K562 (cell line): Measurements from ENCODE around the gene GPR27. TPM values are rescaled to one million over a fixed set of nuclear protein-coding genes. Genes with fewer than 3 reads are reported as not detected.

Experiments
- ATAC-seq: fragments of 200-7000 bp; cut with Tn5 transposase; 3 replicates; pipeline ENCODE4 v1.9.1; 2020; ENCODE audit warnings: moderate library complexity
- BruUV-seq: library from RNA; stranded (reverse); fragments of 400-500 nt; replicated peaks from 2 replicates; lab custom pipeline; 2021; lab: Mats Ljungman, UMichigan
- CTCF ChIA-PET: fragments of 300-600 bp; formaldehyde crosslinking; extraction: SDS; loops from one replicate; lab custom pipeline; 2021; ENCODE audit warnings: low intra/inter-chr PET ratio; lab: Yijun Ruan, JAX
- POLR2A ChIA-PET: fragments of 300-600, 350-650 bp; sonication (Branson Sonifier 250); formaldehyde crosslinking; extraction: SDS; loops from one replicate; lab custom pipeline; 2021; ENCODE audit warnings: antibody characterized with exemption, inconsistent platforms; lab: Yijun Ruan, JAX
- DNase-seq, 4 experiments: peaks; one replicate each; pipeline versions ENCODE4 v3.0.0 to v3.0.0-alpha.2; 2011 to 2018; ENCODE audit warnings: low spot score in 3 of 4, mixed read lengths in 3 of 4; ENCODE audit errors: extremely low read depth in 1 of 4
- FAIRE-seq: peaks from 2 replicates; lab custom pipeline; 2011; peaks lifted over from hg19 to GRCh38; lab: Jason Lieb, UNC
- H2AFZ ChIP-seq: 2 replicates; pipeline ENCODE4 v1.6.0; 2011; ENCODE audit warnings: low read depth, low read length, control low read depth, inconsistent platforms
- H3K27ac ChIP-seq: fragments of 200-600 bp; 3 replicates; pipeline ENCODE4 v1.8.0; 2011; ENCODE audit warnings: low read depth, mild to moderate bottlenecking, control low read depth, inconsistent platforms, low read length, moderate library complexity, mixed read lengths; ENCODE audit errors: extremely low read depth
- H3K27me3 ChIP-seq, 2 experiments: fragments of 300-600 bp in 1 of 2; 2 replicates in 1 of 2; 3 replicates in 1 of 2; pipeline versions ENCODE4 v1.6.0 to v1.8.0; 2011; ENCODE audit warnings: inconsistent platforms in 2 of 2, low read length in 2 of 2, mild to moderate bottlenecking in 1 of 2, mixed read lengths in 1 of 2, moderate library complexity in 1 of 2; ENCODE audit not compliant: control insufficient read depth in 2 of 2, insufficient read depth in 2 of 2
- H3K36me3 ChIP-seq: fragments of 300-600 bp; 3 replicates; pipeline ENCODE4 v1.8.0; 2011; ENCODE audit warnings: mild to moderate bottlenecking, low read length, inconsistent platforms; ENCODE audit not compliant: control insufficient read depth, insufficient read depth
- H3K4me1 ChIP-seq, 2 experiments: fragments of 200-600 bp in 1 of 2; replicated peaks in 1 of 2; 2 replicates in 1 of 2; 3 replicates in 1 of 2; pipeline versions ENCODE4 v1.5.1 to v1.8.0; 2011; ENCODE audit warnings: inconsistent platforms in 2 of 2, low read length in 2 of 2, mild to moderate bottlenecking in 1 of 2, mixed read lengths in 1 of 2, moderate library complexity in 1 of 2; ENCODE audit not compliant: control insufficient read depth in 2 of 2, insufficient read depth in 2 of 2
- H3K4me2 ChIP-seq: 2 replicates; pipeline ENCODE4 v1.6.1; 2011; ENCODE audit warnings: low read length, control low read depth, inconsistent platforms, mixed read lengths; ENCODE audit not compliant: insufficient read depth
- H3K4me3 ChIP-seq: fragments of 200-600 bp; sonication (generic), shearing (Covaris generic); 2 replicates; pipeline ENCODE4 v1.5.1; 2016; ENCODE audit warnings: control low read depth, inconsistent platforms
- H3K79me2 ChIP-seq: fragments of 200-600 bp; 3 replicates; pipeline ENCODE4 v1.8.0; 2011; ENCODE audit warnings: low read length, inconsistent platforms; ENCODE audit not compliant: control insufficient read depth, insufficient read depth
- H3K9ac ChIP-seq, 2 experiments: 2 replicates each; pipeline versions ENCODE4 v1.6.0 to v1.6.1; 2011; ENCODE audit warnings: low read depth in 2 of 2, low read length in 2 of 2, control low read depth in 1 of 2, inconsistent platforms in 1 of 2, mild to moderate bottlenecking in 1 of 2, mixed read lengths in 1 of 2; ENCODE audit not compliant: insufficient read depth in 1 of 2
- H3K9me1 ChIP-seq: one replicate; pipeline ENCODE4 v1.6.0; 2011; ENCODE audit warnings: inconsistent platforms, mild to moderate bottlenecking, low read length, moderate library complexity; ENCODE audit not compliant: control insufficient read depth, insufficient read depth
- H3K9me3 ChIP-seq: replicated peaks from 2 replicates; pipeline ENCODE4 v1.5.1; 2011; ENCODE audit warnings: low read depth, low read length, inconsistent platforms; ENCODE audit not compliant: control insufficient read depth, insufficient read depth
- H4K20me1 ChIP-seq: replicated peaks from 2 replicates; pipeline ENCODE4 v1.6.1; 2011; ENCODE audit warnings: low read length, inconsistent platforms, mixed read lengths; ENCODE audit not compliant: control insufficient read depth, insufficient read depth
- HMGN3 ChIP-seq: IDR thresholded peaks from 2 replicates; pipeline ENCODE4 v1.6.1; 2011; ENCODE audit warnings: borderline replicate concordance, low read depth, mild to moderate bottlenecking, mixed read lengths, low read length; ENCODE audit not compliant: insufficient read length; ENCODE audit errors: extremely low read depth
- KDM5B ChIP-seq: fragments of 200-600 bp; sonication (generic); IDR thresholded peaks from 2 replicates; pipeline ENCODE4 v1.6.1; 2012; ENCODE audit warnings: low read depth, mild to moderate bottlenecking, moderate library complexity, low read length, control low read depth, inconsistent platforms; ENCODE audit not compliant: insufficient replicate concordance
- NR3C1 ChIP-seq: sonication (generic); formaldehyde crosslinking; IDR thresholded peaks from 2 replicates; pipeline ENCODE4 v1.8.1; 2022; ENCODE audit warnings: missing genetic modification reagents
- RBM22 ChIP-seq: fragments of 200-400 bp; formaldehyde crosslinking; IDR thresholded peaks from 2 replicates; pipeline ENCODE4 v1.6.1; 2018; ENCODE audit warnings: low read length, low read depth; ENCODE audit not compliant: poor library complexity, severe bottlenecking
- SIN3B ChIP-seq: fragments of 450-650 bp; IDR thresholded peaks from 2 replicates; pipeline ENCODE4 v1.6.1; 2017; ENCODE audit warnings: low read depth, mild to moderate bottlenecking, moderate library complexity
- SMARCB1 ChIP-seq: IDR thresholded peaks from 2 replicates; pipeline ENCODE4 v1.6.1; 2011; ENCODE audit warnings: improper control_type of control experiment, low read depth; ENCODE audit not compliant: insufficient read length
- SMC3 ChIP-seq: conservative IDR thresholded peaks from 2 replicates; pipeline ENCODE4 v1.6.1; 2011; ENCODE audit warnings: low read depth, low read length, improper control_type of control experiment; ENCODE audit not compliant: insufficient read depth
- ZC3H4 ChIP-seq: sonication (generic); formaldehyde crosslinking; IDR thresholded peaks from 2 replicates; pipeline ENCODE4 v1.9.0; 2021; ENCODE audit warnings: missing genetic modification reagents, borderline replicate concordance
- ZNF134 ChIP-seq: fragments of 250-450 bp; sonication (Bioruptor Pico); conservative IDR thresholded peaks from 2 replicates; pipeline ENCODE4 v1.4.0; 2020
- ZNF253 ChIP-seq: fragments of 250-450 bp; sonication (Bioruptor Pico); conservative IDR thresholded peaks from 2 replicates; pipeline ENCODE4 v1.6.1; 2021; ENCODE audit warnings: mild to moderate bottlenecking
- ZNF655 ChIP-seq: fragments of 250-450 bp; sonication (Bioruptor Pico); IDR thresholded peaks from 2 replicates; pipeline ENCODE4 v1.5.0; 2021
- WGBS: fragments of 100-300 bp; shearing (Covaris generic); methylation state at CpG from one replicate; pipeline ENCODE4 v1.1.6; 2016; ENCODE audit warnings: low coverage, mixed read lengths; ENCODE audit not compliant: insufficient coverage; ENCODE audit errors: missing lambda C conversion rate; 5-methylcytosine and 5-hydroxymethylcytosine counted together
- in situ Hi-C: fragments of 300-500 bp; cut with MboI; formaldehyde crosslinking; loops from 4 replicates; pipeline ENCODE4 v1.15.0; 2018; ENCODE audit warnings: inconsistent platforms, mixed read lengths
- intact Hi-C: fragments of 100-400 bp; cut with micrococcal nuclease; formaldehyde crosslinking; loops from 2 replicates; pipeline ENCODE4 v1.14.2; 2022
- polyA plus RNA-seq, 8 experiments: library from polyadenylated mRNA; depleted of rRNA in 4 of 8; stranded (reverse) in 5 of 8; unstranded in 3 of 8; fragments of >200 nt; fragmentation: Nextera tagmentation in 2 of 8; fragmentation: Illumina TruSeq in 1 of 8; extraction: Ambion mirVana in 2 of 8; extraction: Trizol in 1 of 8; gene quantifications; 2 replicates each; pipeline versions ENCODE4 v1.2.1 to v1.2.3, GENCODE V29; 2011 to 2014; ENCODE audit warnings: inconsistent platforms in 1 of 8, missing spikeins in 1 of 8
- total RNA-seq, 7 experiments: library from RNA; depleted of rRNA in 6 of 7; stranded (reverse); fragments of >200 nt in 6 of 7; fragmentation: Illumina TruSeq in 2 of 7; extraction: Trizol in 2 of 7; gene quantifications; 2 replicates each; pipeline versions ENCODE4 v1.2.1 to v1.2.3, GENCODE V29; 2011 to 2021; ENCODE audit warnings: low replicate concordance in 1 of 7
- TF ChIP-seq, protein P1 (sequence below): IDR thresholded peaks from 2 replicates; pipeline ENCODE4 v1.6.1; 2014; ENCODE audit warnings: antibody characterized with exemption
- TF ChIP-seq, protein P2 (sequence below): sonication (generic); formaldehyde crosslinking; IDR thresholded peaks from 2 replicates; pipeline ENCODE4 v1.8.0; 2022; ENCODE audit warnings: missing genetic modification reagents, mild to moderate bottlenecking, borderline replicate concordance
- TF ChIP-seq, protein P3 (sequence below), 3 experiments: IDR thresholded peaks in 2 of 3; conservative IDR thresholded peaks in 1 of 3; 2 replicates each; pipeline ENCODE4 v1.5.1; 2011 to 2012; ENCODE audit warnings: low read length in 3 of 3, mild to moderate bottlenecking in 3 of 3, control low read depth in 2 of 3, improper control_type of control experiment in 1 of 3, inconsistent platforms in 1 of 3, low read depth in 1 of 3, mixed read lengths in 1 of 3, moderate library complexity in 1 of 3; ENCODE audit not compliant: insufficient read depth in 2 of 3

GPR27 gene
- total and polyA plus RNA-seq, 9 of the 15 experiments (the other 6 are each of a cell fraction or from before 2014, with no cell fraction given), result not detected

DNA sequence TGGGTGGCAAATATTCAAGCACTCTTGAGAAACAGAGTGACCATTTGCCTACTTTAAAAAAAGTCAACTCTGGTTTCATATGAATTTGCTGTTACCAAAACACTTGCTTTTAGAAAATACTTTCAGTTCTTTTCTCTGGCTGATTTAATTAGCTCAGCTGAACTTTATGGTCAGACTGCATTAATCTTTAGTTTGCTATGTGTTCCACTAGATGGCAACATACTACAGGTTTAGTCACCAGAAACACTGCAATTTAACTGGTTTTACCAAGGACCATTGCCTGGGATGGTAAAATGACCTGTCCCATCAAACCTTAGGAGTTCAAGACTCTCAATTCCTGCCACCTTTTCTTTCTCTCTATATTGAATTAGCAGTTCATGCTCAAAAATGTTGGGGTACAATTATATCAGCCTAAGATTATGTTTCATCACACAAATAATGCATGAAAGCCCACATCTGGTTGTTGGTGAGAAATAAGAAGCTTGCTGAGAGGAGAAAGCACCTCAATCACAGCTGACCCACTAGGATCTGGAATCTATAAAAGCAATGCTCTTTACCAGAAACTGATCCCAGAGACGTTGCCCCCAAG lies 42.7 kb upstream of the GPR27 start:
- Histone ChIP-seq H3K36me3 (no peaks in the 10 kb centered on the region), H3K79me2 (no peaks in the 10 kb centered on the region), H3K4me3 (no peak overlapping the region), H2AFZ (no peak overlapping the region), H3K9me3 (no peaks in the 10 kb centered on the region), H3K4me2 (no peak overlapping the region), H3K9ac (no peak overlapping the region), H4K20me1 (no peaks in the 10 kb centered on the region), H3K4me1 (no peaks in the 10 kb centered on the region), H3K27me3 (peaks cover 2 to 8% of the 10 kb centered on the region in 2 experiments; a peak in 3 of 5 replicates), H3K27ac (no peak overlapping the region), H3K9me1 (no peaks in the 10 kb centered on the region)
- peak; percentile 74 for FAIRE-seq
- in situ Hi-C loops (loop anchor here (10.0 to 25.0 kb wide), 2 partner anchors 1114 to 1376 kb away; no protein-coding TSS in a partner anchor), intact Hi-C loops (loop anchor here (5.0 to 10.0 kb wide), 5 partner anchors 146 to 1374 kb away; no protein-coding TSS in a partner anchor)
- DNase-seq, result peak; percentile 27 to 45 (median 40)
- ChIA-PET POLR2A (no interaction called here), CTCF (interaction anchor here (0.9 to 1.1 kb wide), 2 partner anchors 148 to 1112 kb away, joined by 3 read pairs; no protein-coding TSS in a partner anchor)
- ATAC-seq, result peak; percentile 73
- BruUV-seq, result no TSS peak
- WGBS, result 0% methylated on average over 1 of the region's 1 CpG
- no peak for TF ChIP-seq NR3C1 (CRISPR knock-in tag)
- TF ChIP-seq, protein P1, sequence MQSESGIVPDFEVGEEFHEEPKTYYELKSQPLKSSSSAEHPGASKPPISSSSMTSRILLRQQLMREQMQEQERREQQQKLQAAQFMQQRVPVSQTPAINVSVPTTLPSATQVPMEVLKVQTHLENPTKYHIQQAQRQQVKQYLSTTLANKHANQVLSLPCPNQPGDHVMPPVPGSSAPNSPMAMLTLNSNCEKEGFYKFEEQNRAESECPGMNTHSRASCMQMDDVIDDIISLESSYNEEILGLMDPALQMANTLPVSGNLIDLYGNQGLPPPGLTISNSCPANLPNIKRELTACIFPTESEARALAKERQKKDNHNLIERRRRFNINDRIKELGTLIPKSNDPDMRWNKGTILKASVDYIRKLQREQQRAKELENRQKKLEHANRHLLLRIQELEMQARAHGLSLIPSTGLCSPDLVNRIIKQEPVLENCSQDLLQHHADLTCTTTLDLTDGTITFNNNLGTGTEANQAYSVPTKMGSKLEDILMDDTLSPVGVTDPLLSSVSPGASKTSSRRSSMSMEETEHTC, result no peak
- TF ChIP-seq ZNF134 (CRISPR knock-in tag), result no peak
- TF ChIP-seq HMGN3, result no peak
- TF ChIP-seq SIN3B, result no peak
- TF ChIP-seq, protein P2, sequence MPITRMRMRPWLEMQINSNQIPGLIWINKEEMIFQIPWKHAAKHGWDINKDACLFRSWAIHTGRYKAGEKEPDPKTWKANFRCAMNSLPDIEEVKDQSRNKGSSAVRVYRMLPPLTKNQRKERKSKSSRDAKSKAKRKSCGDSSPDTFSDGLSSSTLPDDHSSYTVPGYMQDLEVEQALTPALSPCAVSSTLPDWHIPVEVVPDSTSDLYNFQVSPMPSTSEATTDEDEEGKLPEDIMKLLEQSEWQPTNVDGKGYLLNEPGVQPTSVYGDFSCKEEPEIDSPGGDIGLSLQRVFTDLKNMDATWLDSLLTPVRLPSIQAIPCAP (CRISPR knock-in tag), result no peak
- TF ChIP-seq ZC3H4 (CRISPR knock-in tag), result no peak
- TF ChIP-seq, protein P3, sequence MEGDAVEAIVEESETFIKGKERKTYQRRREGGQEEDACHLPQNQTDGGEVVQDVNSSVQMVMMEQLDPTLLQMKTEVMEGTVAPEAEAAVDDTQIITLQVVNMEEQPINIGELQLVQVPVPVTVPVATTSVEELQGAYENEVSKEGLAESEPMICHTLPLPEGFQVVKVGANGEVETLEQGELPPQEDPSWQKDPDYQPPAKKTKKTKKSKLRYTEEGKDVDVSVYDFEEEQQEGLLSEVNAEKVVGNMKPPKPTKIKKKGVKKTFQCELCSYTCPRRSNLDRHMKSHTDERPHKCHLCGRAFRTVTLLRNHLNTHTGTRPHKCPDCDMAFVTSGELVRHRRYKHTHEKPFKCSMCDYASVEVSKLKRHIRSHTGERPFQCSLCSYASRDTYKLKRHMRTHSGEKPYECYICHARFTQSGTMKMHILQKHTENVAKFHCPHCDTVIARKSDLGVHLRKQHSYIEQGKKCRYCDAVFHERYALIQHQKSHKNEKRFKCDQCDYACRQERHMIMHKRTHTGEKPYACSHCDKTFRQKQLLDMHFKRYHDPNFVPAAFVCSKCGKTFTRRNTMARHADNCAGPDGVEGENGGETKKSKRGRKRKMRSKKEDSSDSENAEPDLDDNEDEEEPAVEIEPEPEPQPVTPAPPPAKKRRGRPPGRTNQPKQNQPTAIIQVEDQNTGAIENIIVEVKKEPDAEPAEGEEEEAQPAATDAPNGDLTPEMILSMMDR (IDR thresholded peaks at IDR 0.05 in 2 of 3, conservative IDR thresholded peaks at IDR 0.05 in 1 of 3; ENCODE audit: insufficient read depth in 2 of 3, low read depth in 1 of 3, low read length in 3 of 3), result peak; percentile 40 to 74 (median 60); a peak in 5 of 6 replicates
- TF ChIP-seq SMARCB1, result no peak
- no peak for TF ChIP-seq ZNF253 (CRISPR knock-in tag)
- TF ChIP-seq KDM5B, result no peak
- no peak for TF ChIP-seq ZNF655
- TF ChIP-seq SMC3, result peak; percentile 37
- no peak for TF ChIP-seq RBM22
